Left hindlimb (tissue), 1 donor: Measurements from ENCODE around the gene CCND3.

Experiments used
- DNase-seq: peaks from one replicate; pipeline ENCODE4 v3.0.0-alpha.2; 2018

Gene CCND3

GRCh38 chr6:41941280-41942066 is at the start of gene CCND3:
TSS of gene CCND3 (minus strand) at chr6:41941808. CDS start at chr6:41941649, 159 bp downstream.
- peak; percentile 93 for DNase-seq

- no peak for DNase-seq
Measured at GRCh38 chr6:41986339-41986738, 44.7 kb upstream of the CCND3 start.

GRCh38 chr6:41984623-41985022 is 43.0 kb upstream of the CCND3 start:
- DNase-seq = no peak

- no peak for DNase-seq
Measured at GRCh38 chr6:41976794-41977484, 35.3 kb upstream of the CCND3 start.

GRCh38 chr6:41975276-41975675 is 33.7 kb upstream of the CCND3 start:
- DNase-seq = no peak

GRCh38 chr6:41974281-41974825 is 32.7 kb upstream of the CCND3 start:
- no peak for DNase-seq

- no peak for DNase-seq
Measured at GRCh38 chr6:41972826-41973225, 31.2 kb upstream of the CCND3 start.

GRCh38 chr6:41970436-41970846 is 28.8 kb upstream of the CCND3 start:
- DNase-seq = no peak

- DNase-seq = no peak
Measured at GRCh38 chr6:41967312-41968287, 26.0 kb upstream of the CCND3 start.

GRCh38 chr6:41966961-41967311 is 25.3 kb upstream of the CCND3 start:
- DNase-seq = no peak

- no peak for DNase-seq
Measured at GRCh38 chr6:41966214-41966920, 24.8 kb upstream of the CCND3 start.

GRCh38 chr6:41965429-41966213 is 24.0 kb upstream of the CCND3 start:
- DNase-seq = no peak

- DNase-seq = no peak
Measured at GRCh38 chr6:41964201-41964887, 22.7 kb upstream of the CCND3 start.

GRCh38 chr6:41963371-41963770 is 21.8 kb upstream of the CCND3 start:
- no peak for DNase-seq

GRCh38 chr6:41960028-41960427 is 18.4 kb upstream of the CCND3 start:
- DNase-seq = no peak

GRCh38 chr6:41958022-41958856 is 16.6 kb upstream of the CCND3 start:
- DNase-seq = no peak

- no peak for DNase-seq
Measured at GRCh38 chr6:41957117-41957516, 15.5 kb upstream of the CCND3 start.

GRCh38 chr6:41955412-41955811 is 13.8 kb upstream of the CCND3 start:
- no peak for DNase-seq

- no peak for DNase-seq
Measured at GRCh38 chr6:41954668-41955067, 13.1 kb upstream of the CCND3 start.
